HepG2 (cell line): ENCODE results near the gene UTF1. TPM values are rescaled to one million over a fixed set of nuclear protein-coding genes. Genes with fewer than 3 reads are reported as not detected.

Experiments used
- ATAC-seq: fragments of 200-7000 bp; cut with Tn5 transposase; 3 replicates; pipeline ENCODE4 v1.9.1; 2020; ENCODE audit warnings: mild to moderate bottlenecking, moderate library complexity
- BruUV-seq: library from RNA; stranded (reverse); fragments of 400-500 nt; replicated peaks from 2 replicates; lab custom pipeline; 2021; lab: Mats Ljungman, UMichigan
- CTCF ChIA-PET: fragments of 300-600 bp; formaldehyde crosslinking; extraction: SDS; loops from one replicate; lab custom pipeline; 2021; ENCODE audit warnings: low total read pairs, inconsistent platforms, low intra/inter-chr PET ratio; lab: Yijun Ruan, JAX
- POLR2A ChIA-PET: fragments of 350-600 bp; sonication (Branson Sonifier 250); formaldehyde crosslinking; loops from one replicate; lab custom pipeline; 2020; ENCODE audit warnings: antibody characterized with exemption, inconsistent platforms; lab: Yijun Ruan, JAX
- DNase-seq: peaks from one replicate; pipeline ENCODE4 v3.0.0-alpha.2; 2015; ENCODE audit warnings: low spot score
- FAIRE-seq: peaks from 3 replicates; lab custom pipeline; 2011; peaks lifted over from hg19 to GRCh38; lab: Jason Lieb, UNC
- H2AFZ ChIP-seq: one replicate; pipeline ENCODE4 v1.6.1; 2011; ENCODE audit warnings: low read length, inconsistent platforms
- H3K27ac ChIP-seq: fragments of 300-600 bp; 3 replicates; pipeline ENCODE4 v1.8.0; 2011; ENCODE audit warnings: mixed run types, mild to moderate bottlenecking, mixed read lengths, low read length, inconsistent platforms; ENCODE audit not compliant: insufficient read depth; ENCODE audit errors: extremely low read length
- H3K27me3 ChIP-seq, 2 experiments: fragments of 200-600 bp in 1 of 2; 2 replicates in 1 of 2; 3 replicates in 1 of 2; pipeline versions ENCODE4 v1.6.0 to v1.8.0; 2011; ENCODE audit warnings: low read length in 2 of 2, mild to moderate bottlenecking in 2 of 2, moderate library complexity in 2 of 2, inconsistent platforms in 1 of 2; ENCODE audit not compliant: insufficient read depth in 2 of 2, control insufficient read depth in 1 of 2
- H3K36me3 ChIP-seq, 2 experiments: fragments of 200-600 bp in 1 of 2; replicated peaks in 1 of 2; 2 replicates in 1 of 2; 3 replicates in 1 of 2; pipeline versions ENCODE4 v1.5.1 to v1.8.0; 2011; ENCODE audit warnings: low read length in 2 of 2, inconsistent platforms in 1 of 2; ENCODE audit not compliant: insufficient read depth in 2 of 2, control insufficient read depth in 1 of 2
- H3K4me1 ChIP-seq: 2 replicates; pipeline ENCODE4 v1.5.1; 2012; ENCODE audit warnings: low read length, inconsistent platforms; ENCODE audit not compliant: insufficient read depth
- H3K4me2 ChIP-seq: 2 replicates; pipeline ENCODE4 v1.6.0; 2011; ENCODE audit warnings: low read depth, low read length, inconsistent platforms
- H3K4me3 ChIP-seq, 3 experiments: fragments of 200-600 bp in 1 of 3; sonication (generic), shearing (Covaris generic) in 1 of 3; replicated peaks in 1 of 3; 2 replicates each; pipeline ENCODE4 v1.5.1; 2011 to 2016; ENCODE audit warnings: low read length in 3 of 3, inconsistent platforms in 2 of 3, low read depth in 2 of 3, mild to moderate bottlenecking in 2 of 3, control low read depth in 1 of 3, mixed read lengths in 1 of 3; ENCODE audit not compliant: insufficient read depth in 1 of 3
- H3K79me2 ChIP-seq: one replicate; pipeline ENCODE4 v1.6.1; 2011; ENCODE audit warnings: low read length, inconsistent platforms; ENCODE audit not compliant: insufficient read depth
- H3K9ac ChIP-seq: 2 replicates; pipeline ENCODE4 v1.6.0; 2011; ENCODE audit warnings: mild to moderate bottlenecking, low read depth, low read length, inconsistent platforms; ENCODE audit not compliant: insufficient read depth
- H3K9me3 ChIP-seq: 2 replicates; pipeline ENCODE4 v1.5.1; 2012; ENCODE audit warnings: mild to moderate bottlenecking, low read length
- H4K20me1 ChIP-seq: 2 replicates; pipeline ENCODE4 v1.6.0; 2011; ENCODE audit warnings: inconsistent platforms, mild to moderate bottlenecking, low read length, moderate library complexity; ENCODE audit not compliant: insufficient read depth
- CAMTA2 ChIP-seq: sonication (generic); formaldehyde crosslinking; IDR thresholded peaks from 2 replicates; pipeline ENCODE4 v1.4.0; 2020; ENCODE audit warnings: mild to moderate bottlenecking, missing genetic modification reagents, borderline replicate concordance
- ELF1 ChIP-seq: sonication (generic); formaldehyde crosslinking; IDR thresholded peaks from 2 replicates; pipeline ENCODE4 v1.4.0; 2020; ENCODE audit warnings: missing genetic modification reagents
- KLF12 ChIP-seq: sonication (generic); formaldehyde crosslinking; IDR thresholded peaks from 2 replicates; pipeline ENCODE4 v1.4.0; 2020; ENCODE audit warnings: missing genetic modification reagents, borderline replicate concordance
- MLLT10 ChIP-seq: sonication (generic); formaldehyde crosslinking; IDR thresholded peaks from 2 replicates; pipeline ENCODE4 v1.4.0; 2020; ENCODE audit warnings: missing genetic modification reagents
- NFKB2 ChIP-seq: sonication (generic); formaldehyde crosslinking; IDR thresholded peaks from 2 replicates; pipeline ENCODE4 v1.4.0; 2020; ENCODE audit warnings: missing genetic modification reagents, borderline replicate concordance
- ZBTB38 ChIP-seq: sonication (generic); formaldehyde crosslinking; IDR thresholded peaks from 2 replicates; pipeline ENCODE4 v1.5.1; 2020; ENCODE audit warnings: mild to moderate bottlenecking, missing genetic modification reagents
- ZFP90 ChIP-seq: sonication (generic); formaldehyde crosslinking; IDR thresholded peaks from 2 replicates; pipeline ENCODE4 v1.8.0; 2022; ENCODE audit warnings: missing genetic modification reagents, mild to moderate bottlenecking, inconsistent platforms, borderline replicate concordance
- ZNF687 ChIP-seq: sonication (generic); formaldehyde crosslinking; IDR thresholded peaks from 2 replicates; pipeline ENCODE4 v1.5.1; 2020; ENCODE audit warnings: mild to moderate bottlenecking, missing genetic modification reagents, moderate library complexity
- WGBS: methylation state at CpG from one replicate; pipeline ENCODE4 v1.1.6; 2017; ENCODE audit warnings: low lambda C conversion rate; 5-methylcytosine and 5-hydroxymethylcytosine counted together
- in situ Hi-C: cut with HindIII; loops from 2 replicates; pipeline ENCODE4 v1.10.0; 2017; ENCODE audit warnings: low pct_unique_long_range_greater_than_20kb; ENCODE audit not compliant: extremely low pct_ligation_motif_present
- intact Hi-C: fragments of 100-400 bp; cut with micrococcal nuclease; formaldehyde crosslinking; loops from one replicate; pipeline ENCODE4 v1.10.0; 2022; ENCODE audit not compliant: unreplicated experiment
- polyA plus RNA-seq, 8 experiments: library from polyadenylated mRNA; depleted of rRNA in 3 of 8; stranded (reverse) in 7 of 8; unstranded in 1 of 8; fragments of >200 nt; fragmentation: Illumina TruSeq in 4 of 8; extraction: Trizol in 4 of 8; gene quantifications; 2 replicates each; pipeline versions ENCODE4 v1.2.1 to v1.2.3, GENCODE V29; 2011 to 2016; ENCODE audit warnings: low read depth in 4 of 8, missing spikeins in 1 of 8, mixed read lengths in 1 of 8; ENCODE audit not compliant: insufficient read depth in 1 of 8
- total RNA-seq, 5 experiments: library from RNA; depleted of rRNA; stranded (reverse); fragments of >200 nt; fragmentation: Illumina TruSeq; extraction: Trizol; gene quantifications; 2 replicates each; pipeline ENCODE4 v1.2.3, GENCODE V29; 2016; ENCODE audit warnings: low read depth in 1 of 5

UTF1 gene
- total and polyA plus RNA-seq, 2 of the 13 experiments (the other 11 are each of a cell fraction or from before 2014, with no cell fraction given), result not detected

- DNase-seq, result no peak
- no peaks in the 10 kb centered on the region for H3K79me2 ChIP-seq
- ATAC-seq, result no peak
- peaks cover 30% of the 10 kb centered on the region for H3K4me1 ChIP-seq
- FAIRE-seq, result no peak
- no peak overlapping the region for H3K9ac ChIP-seq
- ChIA-PET CTCF (no interaction called here), POLR2A (no interaction called here)
- intact Hi-C loops (no loop called here), in situ Hi-C loops (no loop called here)
- 48% methylated on average over 10 of the region's 15 CpGs for WGBS
- no peaks in the 10 kb centered on the region for H4K20me1 ChIP-seq
- H3K4me3 ChIP-seq, result no peak overlapping the region
- no peak overlapping the region for H3K27ac ChIP-seq
- no peak overlapping the region for H3K4me2 ChIP-seq
- H3K36me3 ChIP-seq, result no peaks in the 10 kb centered on the region
- no peaks in the 10 kb centered on the region for H3K9me3 ChIP-seq
- BruUV-seq, result no TSS peak
- H2AFZ ChIP-seq, result no peak overlapping the region
- TF ChIP-seq CAMTA2 (CRISPR knock-in tag), result no peak
- no peak for TF ChIP-seq ZNF687 (CRISPR knock-in tag)
- no peak for TF ChIP-seq ZBTB38
- TF ChIP-seq ELF1 (CRISPR knock-in tag), result no peak
- TF ChIP-seq MLLT10, result no peak
- no peak for TF ChIP-seq NFKB2 (CRISPR knock-in tag)
- no peak for TF ChIP-seq KLF12
- TF ChIP-seq ZFP90 (CRISPR knock-in tag), result no peak
- peaks cover 14 to 72% of the 10 kb centered on the region in 2 experiments for H3K27me3 ChIP-seq
These were observed 25.3 kb downstream of the UTF1 start for GRCh38 chr10:133255323-133255722.
